Effector memory CD8-positive, alpha-beta T cell (primary cell): ENCODE results near the gene COG5.

Experiments
- ATAC-seq: fragments of 150-1000 bp; cut with Tn5 transposase; replicated peaks from 2 replicates; pipeline ENCODE4 v1.10.0; 2021; ENCODE audit warnings: mild to moderate bottlenecking, moderate library complexity
- DNase-seq, 3 experiments: peaks; one replicate each; pipeline ENCODE4 v3.0.0; 2021
- H3K27ac Mint-ChIP-seq, 2 donors: one replicate each; pipeline ENCODE4 v1.8.0; 2022; ENCODE audit warnings: mild to moderate bottlenecking in 2 of 2, mixed read lengths in 2 of 2, moderate library complexity in 2 of 2
- H3K27me3 Mint-ChIP-seq, 2 donors: one replicate each; pipeline ENCODE4 v1.8.0; 2022; ENCODE audit warnings: mixed read lengths in 2 of 2
- H3K36me3 Mint-ChIP-seq: one replicate; pipeline ENCODE4 v1.8.0; 2022; ENCODE audit warnings: mild to moderate bottlenecking, moderate library complexity, mixed read lengths; ENCODE audit not compliant: insufficient read depth
- H3K4me1 Mint-ChIP-seq, 2 donors: one replicate each; pipeline ENCODE4 v1.8.0; 2022; ENCODE audit warnings: low read depth in 2 of 2, mixed read lengths in 2 of 2
- H3K4me3 Mint-ChIP-seq, 2 donors: one replicate each; pipeline ENCODE4 v1.8.0; 2022; ENCODE audit warnings: mild to moderate bottlenecking in 2 of 2, mixed read lengths in 2 of 2, moderate library complexity in 2 of 2
- H3K9me3 Mint-ChIP-seq, 2 donors: one replicate each; pipeline ENCODE4 v1.8.0; 2022; ENCODE audit warnings: mixed read lengths in 2 of 2

Gene COG5

GRCh38 chr7:107482571-107482970, 81.1 kb downstream of the COG5 start:
- Mint-ChIP-seq H3K9me3 (no peaks in the 10 kb centered on the region), H3K4me3 (no peak overlapping the region), H3K27me3 (no peaks in the 10 kb centered on the region), H3K4me1 (peaks cover 11 to 17% of the 10 kb centered on the region in 2 donors), H3K36me3 (peaks cover 3% of the 10 kb centered on the region), H3K27ac (no peak overlapping the region)
- DNase-seq (no peak), ATAC-seq (no peak)

DNA sequence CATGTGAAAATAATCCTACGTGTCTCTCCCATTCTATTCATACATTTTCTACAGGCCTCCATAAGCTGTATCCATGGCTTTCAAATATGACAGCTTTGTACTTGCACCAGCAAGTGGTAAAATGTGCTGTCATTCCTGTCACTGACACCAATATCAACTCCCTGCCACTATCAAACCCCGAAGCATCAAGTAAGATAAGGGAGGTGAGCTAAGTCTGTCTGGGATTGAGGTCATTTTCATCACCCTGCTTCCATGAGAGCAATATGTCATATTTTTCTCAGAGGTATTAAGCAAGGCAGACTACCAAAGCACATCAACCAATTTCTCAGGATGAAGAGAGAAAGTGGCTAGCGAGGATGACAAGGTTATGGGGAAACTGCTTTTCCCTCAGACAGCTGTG, 82.8 kb downstream of the COG5 start:
- Mint-ChIP-seq H3K36me3 (peaks cover 3% of the 10 kb centered on the region), H3K27me3 (no peaks in the 10 kb centered on the region), H3K27ac (no peak overlapping the region), H3K4me3 (no peak overlapping the region), H3K9me3 (no peaks in the 10 kb centered on the region), H3K4me1 (peaks cover 8 to 13% of the 10 kb centered on the region in 2 donors)
- no peak for DNase-seq
- ATAC-seq, result no peak

GRCh38 chr7:107479303-107479702, 84.4 kb downstream of the COG5 start:
- DNase-seq (no peak), ATAC-seq (no peak)
- H3K36me3 Mint-ChIP-seq, result peaks cover 3% of the 10 kb centered on the region
- H3K4me3 Mint-ChIP-seq, result no peak overlapping the region
- no peaks in the 10 kb centered on the region for H3K27me3 Mint-ChIP-seq
- H3K4me1 Mint-ChIP-seq, result peaks cover 3 to 5% of the 10 kb centered on the region in 2 donors
- no peaks in the 10 kb centered on the region for H3K9me3 Mint-ChIP-seq
- H3K27ac Mint-ChIP-seq, result peak overlapping the region in 1 of 2 donors; percentile 77

- Mint-ChIP-seq H3K4me1 (peaks cover 0 to 1% of the 10 kb centered on the region in 2 donors), H3K27ac (no peak overlapping the region), H3K27me3 (no peaks in the 10 kb centered on the region), H3K9me3 (no peaks in the 10 kb centered on the region), H3K4me3 (no peak overlapping the region), H3K36me3 (no peaks in the 10 kb centered on the region)
- ATAC-seq (no peak), DNase-seq (no peak)
Observed at GRCh38 chr7:107474104-107474521, 89.6 kb downstream of the COG5 start.

- Mint-ChIP-seq H3K27ac (no peak overlapping the region), H3K4me1 (no peaks in the 10 kb centered on the region), H3K9me3 (no peaks in the 10 kb centered on the region), H3K27me3 (no peaks in the 10 kb centered on the region), H3K36me3 (no peaks in the 10 kb centered on the region), H3K4me3 (no peak overlapping the region)
- DNase-seq (no peak), ATAC-seq (no peak)
Observed at GRCh38 chr7:107472116-107472515, 91.6 kb downstream of the COG5 start.

- no peaks in the 10 kb centered on the region for H3K9me3 Mint-ChIP-seq
- no peak overlapping the region for H3K27ac Mint-ChIP-seq
- ATAC-seq (no peak), DNase-seq (no peak)
- H3K4me1 Mint-ChIP-seq, result no peaks in the 10 kb centered on the region
- H3K4me3 Mint-ChIP-seq, result no peak overlapping the region
- no peaks in the 10 kb centered on the region for H3K27me3 Mint-ChIP-seq
- H3K36me3 Mint-ChIP-seq, result no peaks in the 10 kb centered on the region
Observed at GRCh38 chr7:107471292-107472070, 92.2 kb downstream of the COG5 start.

GRCh38 chr7:107469929-107470328, 93.8 kb downstream of the COG5 start, which contains the start of gene GPR22:
GPR22 (plus strand) TSS chr7:107470057; CDS start chr7:107474061, 4,004 bp downstream.
- H3K4me1 Mint-ChIP-seq, result peaks cover 0 to 7% of the 10 kb centered on the region in 2 donors
- H3K9me3 Mint-ChIP-seq, result no peaks in the 10 kb centered on the region
- H3K27me3 Mint-ChIP-seq, result no peaks in the 10 kb centered on the region
- no peaks in the 10 kb centered on the region for H3K36me3 Mint-ChIP-seq
- H3K4me3 Mint-ChIP-seq, result no peak within 1 kb of the TSS
- ATAC-seq (no peak), DNase-seq (no peak)
- no peak within 1 kb of the TSS for H3K27ac Mint-ChIP-seq

DNA sequence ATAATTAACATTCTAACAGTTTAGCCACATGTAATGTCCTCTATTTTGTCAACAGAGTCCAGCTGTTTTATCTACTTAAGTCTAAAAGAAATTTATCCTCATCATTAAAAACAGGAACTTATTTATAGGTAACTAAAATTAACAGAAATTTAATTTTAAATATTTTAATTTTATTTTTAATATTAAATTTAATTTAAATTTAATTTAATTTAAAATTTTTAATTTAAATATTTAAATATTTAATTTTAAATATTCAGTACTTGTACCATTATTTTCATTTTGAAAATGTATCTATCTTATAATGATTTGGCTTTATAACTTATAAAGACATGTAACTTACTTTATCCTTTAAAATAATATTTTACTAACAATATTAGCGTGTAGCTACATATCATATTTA, 94.9 kb downstream of the COG5 start:
- Mint-ChIP-seq H3K27ac (no peak overlapping the region), H3K36me3 (no peaks in the 10 kb centered on the region), H3K9me3 (no peaks in the 10 kb centered on the region), H3K4me1 (peaks cover 0 to 7% of the 10 kb centered on the region in 2 donors), H3K27me3 (no peaks in the 10 kb centered on the region), H3K4me3 (no peak overlapping the region)
- ATAC-seq, result no peak
- no peak for DNase-seq

- Mint-ChIP-seq H3K9me3 (no peaks in the 10 kb centered on the region), H3K4me1 (peaks cover 0 to 7% of the 10 kb centered on the region in 2 donors), H3K27me3 (no peaks in the 10 kb centered on the region), H3K27ac (no peak overlapping the region), H3K36me3 (no peaks in the 10 kb centered on the region), H3K4me3 (no peak overlapping the region)
- DNase-seq, result no peak
- ATAC-seq, result no peak
Observed at GRCh38 chr7:107467972-107468371, 95.7 kb downstream of the COG5 start.

DNA sequence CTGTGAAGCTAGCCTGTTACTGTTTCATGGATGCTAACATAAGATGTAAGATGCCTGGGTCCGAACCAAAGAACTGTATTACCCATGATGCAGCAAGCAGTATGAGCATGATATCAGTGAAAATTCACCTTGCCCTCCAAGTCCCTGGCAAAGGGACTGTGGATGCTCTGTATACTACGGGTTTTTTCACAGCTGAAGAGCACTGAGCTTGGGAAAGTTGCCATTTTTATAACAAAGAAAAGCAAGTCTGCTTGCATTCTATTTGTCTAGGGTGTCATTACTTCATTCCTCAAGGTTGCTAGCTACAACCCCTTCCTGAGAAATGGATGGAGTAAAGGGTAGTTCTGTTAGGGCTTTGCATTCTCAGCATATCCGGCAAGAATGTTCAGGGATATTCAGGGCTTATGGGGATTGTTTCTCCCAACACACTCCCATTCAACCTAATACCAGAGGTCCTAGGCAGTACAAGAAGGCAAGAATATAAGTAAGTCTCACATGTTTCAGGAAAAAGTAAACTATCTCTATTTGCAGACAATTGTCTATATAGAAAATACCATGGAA, 99.0 kb downstream of the COG5 start:
- H3K4me3 Mint-ChIP-seq, result no peak overlapping the region
- H3K4me1 Mint-ChIP-seq, result peaks cover 0 to 7% of the 10 kb centered on the region in 2 donors
- DNase-seq (no peak), ATAC-seq (no peak)
- no peaks in the 10 kb centered on the region for H3K36me3 Mint-ChIP-seq
- H3K27me3 Mint-ChIP-seq, result no peaks in the 10 kb centered on the region
- no peaks in the 10 kb centered on the region for H3K9me3 Mint-ChIP-seq
- no peak overlapping the region for H3K27ac Mint-ChIP-seq

- Mint-ChIP-seq H3K9me3 (no peaks in the 10 kb centered on the region), H3K27me3 (no peaks in the 10 kb centered on the region)
Observed at GRCh38 chr7:107463139-107464078, 100.3 kb downstream of the COG5 start.

DNA sequence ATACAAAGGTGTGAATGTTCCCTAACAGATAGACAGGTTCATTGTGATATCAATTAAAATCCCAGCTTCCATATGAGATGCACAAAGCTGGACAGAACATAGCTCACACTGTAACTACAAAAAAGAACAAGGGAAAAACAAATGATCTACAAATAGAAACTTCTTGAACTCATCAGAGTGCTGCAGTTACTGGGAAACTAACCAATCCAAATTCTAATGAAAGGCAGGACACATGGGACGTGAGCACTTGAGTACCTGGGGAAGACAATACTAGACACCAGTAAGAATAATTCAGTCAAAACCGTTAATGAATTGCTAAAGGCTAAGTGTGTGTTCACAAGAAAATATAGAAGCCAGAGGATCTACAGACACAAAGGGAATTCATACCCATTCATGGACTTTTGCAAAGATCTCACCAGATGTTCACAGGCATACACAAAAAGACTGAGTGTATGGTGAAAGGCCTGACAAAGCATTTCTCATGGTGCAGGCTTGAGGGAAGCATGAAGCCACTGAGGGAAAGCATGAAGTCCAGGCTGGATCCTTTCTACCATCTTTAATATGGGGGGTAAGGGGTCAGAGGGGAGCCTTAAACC, 101.7 kb downstream of the COG5 start:
- H3K36me3 Mint-ChIP-seq, result peaks cover 7% of the 10 kb centered on the region
- no peak overlapping the region for H3K4me3 Mint-ChIP-seq
- ATAC-seq (no peak), DNase-seq (no peak)
- H3K9me3 Mint-ChIP-seq, result no peaks in the 10 kb centered on the region
- no peaks in the 10 kb centered on the region for H3K27me3 Mint-ChIP-seq
- peaks cover 0 to 7% of the 10 kb centered on the region in 2 donors for H3K4me1 Mint-ChIP-seq
- no peak overlapping the region for H3K27ac Mint-ChIP-seq

More at GRCh38 chr7:107463139-107464078, 100.3 kb downstream of the COG5 start:
- peaks cover 4% of the 10 kb centered on the region for H3K36me3 Mint-ChIP-seq
- peak overlapping the region in 1 of 2 donors; percentile 11 for H3K27ac Mint-ChIP-seq
- ATAC-seq (peak; percentile 73), DNase-seq (peak; percentile 12 to 15 (median 14))
- no peak overlapping the region for H3K4me3 Mint-ChIP-seq
- peaks cover 0 to 7% of the 10 kb centered on the region in 2 donors for H3K4me1 Mint-ChIP-seq

DNA sequence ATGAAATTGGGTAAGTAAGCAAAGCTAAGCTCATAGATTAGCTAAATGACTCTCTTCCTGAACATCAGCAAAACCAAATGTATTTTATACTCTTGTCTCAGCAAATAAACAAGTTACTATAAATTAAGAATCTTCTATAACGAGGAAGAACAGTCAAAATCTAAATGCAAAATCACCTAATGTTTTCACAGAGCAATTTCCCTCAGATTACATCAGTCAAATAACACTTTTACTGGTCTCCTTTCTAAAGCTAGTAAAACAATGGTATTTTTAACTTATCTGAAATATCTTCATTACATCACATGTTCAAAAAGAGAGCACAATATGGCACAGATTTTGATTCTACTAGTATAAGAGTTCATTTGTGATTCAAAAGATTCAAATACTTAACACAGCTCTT, 110.3 kb downstream of the COG5 start:
- no peaks in the 10 kb centered on the region for H3K9me3 Mint-ChIP-seq
- DNase-seq (no peak), ATAC-seq (no peak)
- H3K27me3 Mint-ChIP-seq, result no peaks in the 10 kb centered on the region
- H3K36me3 Mint-ChIP-seq, result peaks cover 6% of the 10 kb centered on the region
- no peak overlapping the region for H3K4me3 Mint-ChIP-seq
- peaks cover 3 to 11% of the 10 kb centered on the region in 2 donors for H3K4me1 Mint-ChIP-seq
- H3K27ac Mint-ChIP-seq, result no peak overlapping the region
